ENCODE measurements around the gene NPPB.
"Not testable (repeated sequence)": the region's sequence is repeated elsewhere in the genome, so short reads cannot be mapped to it uniquely, and the experiment has no call there.

The NPPB gene

GRCh38 chr1:11858613-11858967, at the start of gene NPPB:
Gene NPPB (minus strand): TSS chr1:11858945. CDS start chr1:11858833, 112 bp downstream.
- DNase-seq, result no peak

DNA sequence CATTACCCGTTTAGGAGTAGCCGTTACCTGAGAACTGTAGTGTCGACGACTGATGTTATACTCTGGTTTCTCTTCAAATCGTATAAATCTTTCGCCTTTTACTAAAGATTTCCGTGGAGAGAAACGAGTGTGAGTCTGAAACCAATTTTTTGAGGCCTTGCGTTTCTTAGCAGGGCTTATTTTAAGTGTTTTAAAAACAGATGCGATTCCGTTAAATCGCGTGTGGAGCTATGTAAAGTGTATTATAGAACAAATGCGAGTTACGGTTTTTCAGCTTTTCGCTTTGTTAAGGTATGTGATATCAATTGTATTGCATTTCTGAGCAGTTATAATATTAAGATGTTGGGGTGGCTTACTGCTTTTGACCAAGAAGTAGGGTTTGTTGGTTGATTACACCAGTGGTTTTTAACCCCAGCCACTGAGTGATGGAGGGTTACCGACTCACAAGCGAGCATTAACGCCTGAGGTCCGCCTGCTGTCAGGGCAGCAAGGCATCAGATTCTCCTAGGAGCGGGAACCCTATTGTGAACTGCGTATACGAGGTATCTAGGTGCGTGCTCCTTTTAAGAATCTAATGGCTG, 49.4 kb upstream of the NPPB start:
- peak; percentile 81 for DNase-seq

- DNase-seq, result peak; percentile 90
Observed at GRCh38 chr1:11907275-11908094, 48.7 kb upstream of the NPPB start.

GRCh38 chr1:11906870-11907269, 48.1 kb upstream of the NPPB start:
- no peak for DNase-seq

DNA sequence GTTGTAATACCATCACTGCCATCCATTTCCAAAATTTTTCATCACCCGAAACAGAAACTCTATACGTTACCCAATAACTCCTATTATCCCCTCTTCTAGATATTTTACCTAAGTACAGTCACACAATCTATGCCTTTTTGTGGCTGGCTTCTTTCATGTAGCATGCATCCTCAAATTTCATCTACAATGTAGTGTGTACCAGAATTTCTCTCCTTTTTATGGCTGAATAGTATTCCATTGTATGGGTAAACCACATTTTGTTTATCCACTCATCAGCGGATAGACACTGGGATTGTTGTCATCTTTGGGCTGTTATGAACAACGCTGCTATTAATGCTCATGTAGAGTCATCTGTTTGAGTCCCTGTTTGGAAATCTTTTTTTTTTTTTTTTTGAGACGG, 46.2 kb upstream of the NPPB start:
- DNase-seq, result no peak

GRCh38 chr1:11904156-11904555, 45.4 kb upstream of the NPPB start:
- DNase-seq, result not testable (repeated sequence)

DNA sequence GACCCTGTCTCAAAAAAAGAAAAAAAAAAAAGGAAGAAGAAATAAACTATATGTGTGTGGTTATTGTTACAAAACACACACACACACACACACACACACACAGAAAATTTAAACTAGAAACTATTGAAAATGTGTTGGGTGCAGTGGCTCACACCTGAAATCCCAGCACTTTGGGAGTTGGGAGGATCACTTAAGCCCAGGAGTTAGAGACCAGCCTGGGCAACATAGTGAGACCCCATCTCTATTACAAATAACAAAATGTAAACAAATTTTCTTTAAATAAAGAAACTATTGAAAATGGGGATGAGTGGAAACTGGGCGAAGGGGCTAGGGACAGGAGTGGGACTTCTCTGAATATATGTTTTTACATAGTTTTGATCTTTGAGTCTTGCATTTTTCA, 44.5 kb upstream of the NPPB start:
- no peak for DNase-seq

GRCh38 chr1:11901446-11901845, 42.7 kb upstream of the NPPB start:
- DNase-seq, result not testable (repeated sequence)

DNA sequence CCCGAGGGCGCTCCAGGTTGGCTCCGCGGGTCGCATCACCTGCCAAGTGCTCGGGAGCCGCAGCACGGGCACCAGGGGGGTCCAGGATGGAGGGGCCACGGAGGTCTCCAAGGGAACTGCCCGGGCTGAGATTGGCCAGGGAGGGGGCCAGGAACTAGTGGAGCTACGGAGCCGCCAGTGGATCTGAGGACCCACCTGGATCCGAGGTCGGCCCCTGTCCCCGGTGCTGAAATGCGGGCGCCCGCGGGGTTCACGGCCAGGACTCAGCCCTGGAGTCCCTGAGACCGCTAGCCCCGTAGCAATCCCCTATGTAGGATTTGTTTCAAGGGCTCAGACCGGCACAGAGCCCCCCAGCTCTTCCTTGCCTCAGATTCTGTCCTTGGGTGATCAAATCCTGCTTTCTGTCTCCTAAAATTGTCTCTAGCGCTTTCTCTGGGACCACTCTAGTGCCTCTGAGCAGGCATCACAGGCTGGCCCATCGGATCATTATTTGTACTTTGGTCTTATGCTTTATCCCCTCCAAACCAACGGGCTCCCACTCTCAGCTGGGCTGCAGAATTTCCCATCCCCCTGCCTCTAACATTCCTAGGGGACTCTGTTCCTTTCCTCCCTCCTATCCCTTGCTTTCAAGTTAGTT, 40.2 kb upstream of the NPPB start:
- DNase-seq, result no peak

DNA sequence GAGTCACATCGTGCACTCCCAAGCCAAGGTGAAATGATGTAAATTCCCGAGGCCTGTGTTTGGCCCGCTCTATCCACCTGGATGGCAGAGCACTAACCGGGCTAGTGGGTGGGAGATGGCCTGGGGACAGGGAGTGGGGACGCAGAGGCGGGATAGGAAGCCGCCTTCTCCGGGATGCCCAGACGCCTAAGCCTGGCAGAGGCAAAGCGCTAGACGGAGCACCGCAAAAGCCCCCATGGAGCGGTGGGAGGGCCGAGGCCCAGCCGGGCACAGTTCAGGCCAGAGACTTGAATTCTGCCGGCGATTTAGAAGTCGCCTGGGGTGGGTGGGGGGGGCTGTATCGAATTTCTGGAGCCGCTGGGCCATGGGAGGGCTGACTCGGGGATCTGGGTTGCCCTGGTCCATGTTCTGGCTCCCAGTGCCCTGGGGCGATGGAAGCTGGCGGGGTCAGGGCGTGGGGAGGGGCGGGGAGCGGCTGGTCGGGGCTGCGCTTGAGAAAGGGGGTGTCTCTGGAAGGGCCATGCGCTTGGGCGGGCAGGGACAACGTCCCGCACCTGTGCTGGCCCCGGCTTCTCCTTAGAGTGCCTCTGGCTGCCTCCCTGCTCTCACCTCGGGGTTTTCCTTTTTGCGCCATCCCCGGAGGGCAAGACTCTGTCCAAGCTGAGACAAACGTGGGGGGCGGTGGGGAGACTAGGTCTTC, 39.5 kb upstream of the NPPB start:
- DNase-seq, result no peak

GRCh38 chr1:11894501-11894900, 35.8 kb upstream of the NPPB start:
- DNase-seq, result not testable (repeated sequence)

DNA sequence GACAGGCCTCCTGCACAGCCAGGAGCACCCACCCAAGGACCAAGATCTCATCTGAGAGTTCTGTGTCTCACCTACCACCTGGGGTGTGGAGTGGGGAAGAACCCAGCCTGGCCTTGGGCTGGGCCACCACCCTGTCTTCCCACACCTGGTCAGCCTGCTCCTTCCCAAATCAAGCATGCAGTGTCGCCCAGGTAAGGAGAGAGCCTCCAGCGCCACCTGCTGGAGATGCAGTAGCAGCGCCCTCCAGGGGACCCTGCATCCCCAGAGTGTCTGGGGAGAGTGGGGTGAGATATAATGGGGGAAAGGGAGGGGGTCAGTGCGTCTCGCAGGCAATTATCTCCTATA, 35.1 kb upstream of the NPPB start:
- peak; percentile 29 for DNase-seq

DNA sequence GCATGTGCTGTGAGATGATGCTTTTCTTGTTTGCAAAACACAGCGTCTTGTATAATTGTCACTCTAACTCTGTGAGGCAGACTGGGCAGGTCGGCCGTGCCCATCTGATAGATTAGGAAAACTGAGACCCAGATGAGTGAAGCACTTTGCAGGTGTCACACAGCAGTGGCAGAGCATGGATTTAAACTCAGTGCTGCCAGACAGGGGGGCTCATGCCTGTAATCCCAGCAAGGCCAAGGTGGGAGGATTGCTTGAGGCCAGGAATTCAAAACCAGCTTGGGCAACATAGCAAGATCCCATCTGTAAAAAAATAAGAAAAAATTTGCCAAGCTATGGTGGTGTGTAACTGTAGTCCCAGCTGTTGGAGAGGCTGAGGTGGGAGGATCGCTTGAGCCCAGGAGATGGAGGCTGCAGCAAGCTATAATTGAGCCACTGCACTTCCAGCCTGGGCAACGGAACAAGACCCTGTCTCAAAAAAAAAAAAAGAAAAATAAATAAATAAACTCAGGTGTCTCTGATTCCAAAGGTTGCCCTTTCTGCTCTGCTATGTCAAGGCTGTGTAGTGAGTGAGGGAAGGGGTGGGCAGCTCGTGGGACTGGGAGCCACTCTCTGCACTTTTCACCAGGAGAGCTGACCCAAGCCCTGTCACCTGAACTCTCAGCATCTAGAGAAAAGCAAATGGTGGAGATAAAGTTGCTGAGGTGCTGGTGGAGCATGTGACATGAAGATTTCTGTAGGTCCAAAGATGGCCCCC, 32.9 kb upstream of the NPPB start:
- no peak for DNase-seq

- DNase-seq, result no peak
Observed at GRCh38 chr1:11888877-11889208, 30.1 kb upstream of the NPPB start.

GRCh38 chr1:11888206-11888876, 29.6 kb upstream of the NPPB start:
- DNase-seq, result no peak

GRCh38 chr1:11887666-11888007, 28.9 kb upstream of the NPPB start:
- no peak for DNase-seq

DNA sequence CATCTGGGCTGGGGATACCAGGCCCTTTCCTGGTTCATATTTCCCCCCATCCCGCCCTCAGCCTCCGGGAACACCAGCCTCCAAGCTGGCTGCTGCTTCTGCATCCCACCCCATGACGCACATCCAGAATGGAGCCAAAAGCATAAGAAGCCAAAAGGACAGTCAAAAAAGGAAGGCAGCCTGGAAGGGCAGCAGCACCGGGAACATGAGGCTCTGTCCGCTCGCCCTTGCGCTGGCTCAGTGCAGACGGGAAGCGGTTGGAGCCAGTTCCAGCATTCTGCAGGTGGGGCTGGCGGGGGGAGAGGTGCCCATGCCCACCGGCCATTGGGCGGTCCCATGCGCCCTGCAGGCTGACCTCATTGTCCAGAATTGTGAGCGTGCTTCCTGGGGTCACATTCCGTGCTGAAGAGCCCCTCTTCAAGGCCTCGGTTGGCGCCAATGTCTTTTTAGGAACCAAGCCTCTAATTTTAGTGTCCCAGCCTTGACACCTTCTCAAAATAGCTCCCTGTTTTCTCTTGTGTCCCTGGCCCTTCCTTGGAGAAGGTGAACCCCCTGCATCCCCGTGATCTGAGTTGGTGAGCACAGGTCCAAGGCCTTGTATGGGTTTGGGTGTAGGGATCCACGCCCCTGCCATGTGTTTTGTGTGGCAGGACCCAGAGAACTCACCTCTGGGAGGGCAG, 28.4 kb upstream of the NPPB start:
- DNase-seq, result no peak

- no peak for DNase-seq
Observed at GRCh38 chr1:11885916-11886315, 27.2 kb upstream of the NPPB start.

DNA sequence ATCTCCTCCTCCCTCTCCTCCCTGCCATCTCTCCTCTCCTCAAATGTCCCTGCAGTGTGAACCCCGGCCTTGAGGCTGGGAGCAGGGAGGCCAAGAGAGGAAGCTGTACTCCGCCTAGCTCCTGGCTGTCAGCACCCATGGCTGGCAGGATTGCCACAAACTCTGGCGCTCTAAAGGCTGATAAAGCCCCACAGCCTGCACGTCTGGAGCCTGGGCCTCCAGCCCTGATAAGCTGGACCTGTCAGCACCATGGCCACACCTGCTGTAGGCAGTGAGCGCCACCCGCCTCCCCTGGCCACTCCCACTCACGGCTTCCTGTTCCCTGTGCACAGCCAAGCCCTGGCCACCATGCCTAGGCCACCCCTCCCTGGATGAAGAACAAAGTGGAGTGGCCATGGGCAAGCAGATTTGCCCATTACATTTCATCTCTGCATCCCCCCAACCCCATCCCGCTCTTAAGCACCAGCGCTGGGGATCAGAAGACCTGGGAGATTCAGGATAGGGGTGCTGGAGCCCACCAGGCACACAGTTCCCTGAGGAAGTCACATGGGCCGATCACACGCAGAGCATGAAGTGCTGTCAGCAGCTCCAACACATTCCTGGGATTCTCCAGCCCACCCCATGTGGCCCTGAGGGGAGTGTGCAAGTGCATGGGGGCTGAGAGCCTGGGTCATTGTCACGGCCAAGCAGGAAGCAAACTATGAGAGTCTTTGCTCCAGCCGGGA, 24.2 kb upstream of the NPPB start:
- peak; percentile 54 for DNase-seq

DNA sequence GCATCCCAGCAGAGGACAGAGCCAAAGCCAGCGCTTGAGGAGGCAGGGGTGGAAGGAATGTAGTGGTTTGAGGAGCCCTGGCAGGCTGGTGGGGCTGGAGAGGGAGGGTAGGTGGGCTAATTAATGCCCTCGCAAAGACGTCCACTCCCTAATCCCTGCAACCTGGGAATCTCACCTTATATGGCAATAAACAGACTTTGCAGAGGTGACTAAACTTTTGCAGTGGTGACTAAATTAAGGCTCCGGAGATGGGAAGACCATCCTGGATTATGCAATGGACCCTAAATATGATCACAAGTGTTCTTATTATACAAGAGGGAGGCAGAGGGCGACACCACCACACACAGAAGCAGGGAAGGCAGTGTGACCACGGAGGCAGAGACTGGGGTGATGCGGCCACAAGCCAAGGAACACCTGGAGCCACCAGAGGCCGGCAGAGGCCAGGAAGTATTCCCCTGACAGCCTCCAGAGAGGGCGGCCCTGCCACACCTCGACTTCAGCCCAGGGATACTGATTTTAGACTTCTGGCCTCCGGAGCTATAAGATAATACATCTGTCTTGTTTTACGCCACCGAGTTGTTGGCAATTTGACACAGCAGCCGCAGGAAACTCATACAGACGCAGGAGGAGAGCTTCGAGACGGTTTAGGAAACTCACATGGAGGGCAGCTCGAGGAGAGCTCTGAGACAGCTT, 23.1 kb upstream of the NPPB start:
- DNase-seq, result no peak
